Activated T-cell treated with anti-CD3 and anti-CD28 coated beads, Interleukin-2, amount 50 U/mL, for 1 hour (primary cell): ENCODE measurements around the gene COA6.
"Not testable (repeated sequence)": the region's sequence is repeated elsewhere in the genome, so short reads cannot be mapped to it uniquely, and the experiment has no call there.

ENCODE experiments used
- DNase-seq: peaks from one replicate; pipeline ENCODE4 v3.0.0-alpha.2; 2020

Gene COA6

GRCh38 chr1:234371414-234371813 lies 1.8 kb upstream of the COA6 start:
- no peak for DNase-seq

DNA sequence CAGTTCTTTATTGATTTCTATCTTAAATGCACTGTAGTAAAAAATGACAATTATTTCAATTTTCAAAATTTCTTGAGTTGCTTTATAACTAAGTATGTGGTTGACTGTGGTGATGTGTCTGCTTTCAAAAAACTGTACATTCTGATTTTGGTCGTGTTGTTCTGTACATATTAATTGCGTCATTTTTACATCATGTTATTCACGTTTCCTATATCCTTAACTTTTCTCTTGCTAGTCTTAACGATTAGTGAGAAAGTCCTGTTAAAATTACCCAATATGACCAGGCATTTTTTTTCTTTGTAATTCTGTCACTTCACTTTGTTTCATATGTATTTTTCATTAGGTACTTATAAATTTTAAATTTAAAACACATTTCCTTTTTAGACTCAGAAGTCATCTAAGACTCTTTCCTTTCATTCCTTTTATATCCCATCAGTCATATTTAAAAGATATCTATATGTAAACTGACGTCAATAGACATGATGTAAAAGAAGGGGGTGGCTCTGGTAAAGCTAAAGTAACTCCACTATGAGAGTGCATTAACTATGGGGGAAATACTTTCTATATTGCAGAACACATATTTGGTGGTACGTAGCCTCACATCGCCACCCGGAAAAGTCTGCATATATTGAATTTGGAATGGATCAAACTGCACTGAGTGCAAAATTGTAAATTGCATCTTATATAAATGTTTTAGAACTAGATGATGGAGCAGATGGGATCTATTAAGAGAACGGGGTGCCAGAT lies 1.1 kb upstream of the COA6 start:
- no peak for DNase-seq

DNA sequence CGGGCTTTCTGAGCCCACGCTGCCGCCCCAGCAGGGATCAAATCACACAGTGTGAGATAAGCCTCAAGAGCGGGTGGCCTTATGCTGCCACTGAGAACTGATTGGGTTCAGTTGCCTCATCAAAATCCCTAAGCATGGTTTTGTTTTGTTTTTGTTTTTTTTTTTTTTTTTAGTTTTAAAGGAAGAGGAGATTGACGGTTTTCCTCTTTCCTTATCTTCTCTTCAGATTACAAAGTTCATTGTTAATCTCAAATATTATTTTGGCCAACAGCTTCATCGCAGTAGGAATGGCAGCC lies 651 bp downstream of the COA6 start:
- DNase-seq = no peak

GRCh38 chr1:234375672-234376071 lies 2.4 kb downstream of the COA6 start:
- no peak for DNase-seq

GRCh38 chr1:234379591-234380109 lies 6.4 kb downstream of the COA6 start:
- not testable (repeated sequence) for DNase-seq

- no peak for DNase-seq
These were observed 8.7 kb downstream of the COA6 start for GRCh38 chr1:234381699-234382555.

DNA sequence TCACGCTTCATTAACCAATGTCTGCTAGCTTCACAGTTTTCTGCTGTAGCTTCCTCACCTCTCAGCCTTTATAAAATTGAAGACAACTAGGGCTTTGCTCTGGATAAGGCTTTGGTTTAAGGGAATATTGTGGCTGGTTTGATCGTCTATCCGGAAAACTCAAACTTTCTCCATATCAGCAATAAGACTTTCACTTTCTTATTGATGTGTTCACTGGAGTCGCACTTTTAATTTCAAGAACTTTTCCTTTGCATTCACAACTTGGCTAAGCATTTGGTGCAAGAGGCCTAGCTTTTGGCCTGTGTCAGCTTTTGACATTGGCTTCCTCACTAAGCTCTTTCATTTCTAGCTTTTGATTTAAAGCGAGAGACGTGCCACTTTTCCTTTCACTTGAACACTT lies 12.9 kb downstream of the COA6 start:
- DNase-seq = no peak

DNA sequence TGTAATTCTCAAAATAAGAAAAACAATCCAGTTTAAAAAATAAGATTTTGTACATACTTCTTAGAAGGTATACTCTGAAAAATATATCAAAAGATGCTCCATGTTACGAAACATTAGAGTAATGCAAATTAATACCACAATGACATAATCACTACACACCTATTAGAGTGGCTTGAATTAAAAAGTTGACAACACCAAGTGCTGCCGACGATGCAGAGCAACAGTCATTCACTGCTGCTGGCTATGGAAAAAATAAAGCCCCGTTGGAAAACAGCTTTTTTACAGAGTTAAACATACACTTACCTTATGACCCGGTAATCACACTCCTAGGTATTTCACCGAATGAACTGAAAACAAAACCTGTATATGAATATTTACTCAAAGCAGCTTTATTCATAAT lies 14.8 kb downstream of the COA6 start:
- no peak for DNase-seq

GRCh38 chr1:234393190-234393589 lies 19.9 kb downstream of the COA6 start:
- no peak for DNase-seq

GRCh38 chr1:234395297-234395696 lies 22.0 kb downstream of the COA6 start:
- DNase-seq = no peak

DNA sequence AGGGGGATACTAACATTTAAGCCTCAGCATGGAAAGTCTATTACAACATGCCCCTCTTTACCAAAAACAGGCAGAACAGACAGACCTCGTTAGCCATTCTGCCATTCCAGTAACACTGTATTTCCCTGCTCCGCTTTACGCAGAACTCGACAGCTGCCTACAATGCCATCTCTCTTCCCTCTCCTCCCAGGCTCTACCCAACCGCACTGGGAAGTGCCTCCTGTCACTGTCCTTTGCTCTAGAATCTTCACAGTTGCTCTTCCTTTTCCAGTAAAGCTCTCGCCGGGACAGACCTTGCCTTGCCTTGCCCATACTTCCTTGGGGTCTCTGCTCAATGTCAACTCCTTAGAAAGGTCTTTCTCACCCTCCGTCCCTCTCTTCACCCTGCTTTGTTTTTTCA lies 22.8 kb downstream of the COA6 start:
- no peak for DNase-seq

DNA sequence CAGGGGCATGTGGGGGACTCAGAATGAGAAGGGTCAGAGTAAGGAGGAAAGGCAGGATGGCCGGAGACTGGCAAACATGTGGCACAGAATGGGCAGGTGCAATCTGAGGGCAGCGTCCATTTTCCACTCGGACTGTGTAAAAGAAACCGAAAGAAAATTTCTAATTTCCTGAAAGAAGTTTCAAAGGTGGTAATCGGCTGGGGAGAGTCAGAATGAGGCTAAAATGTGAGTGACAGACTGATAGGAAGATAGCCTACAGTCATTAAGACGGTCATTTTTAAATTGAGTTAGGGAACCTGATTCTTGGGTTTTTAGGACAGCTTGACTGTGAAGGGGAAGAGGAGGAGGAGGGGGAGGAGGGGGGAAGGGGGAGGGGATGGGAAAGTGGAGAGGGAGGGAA lies 23.6 kb downstream of the COA6 start:
- DNase-seq = no peak

- DNase-seq = no peak
These were observed 24.5 kb downstream of the COA6 start for GRCh38 chr1:234397732-234398131.

DNA sequence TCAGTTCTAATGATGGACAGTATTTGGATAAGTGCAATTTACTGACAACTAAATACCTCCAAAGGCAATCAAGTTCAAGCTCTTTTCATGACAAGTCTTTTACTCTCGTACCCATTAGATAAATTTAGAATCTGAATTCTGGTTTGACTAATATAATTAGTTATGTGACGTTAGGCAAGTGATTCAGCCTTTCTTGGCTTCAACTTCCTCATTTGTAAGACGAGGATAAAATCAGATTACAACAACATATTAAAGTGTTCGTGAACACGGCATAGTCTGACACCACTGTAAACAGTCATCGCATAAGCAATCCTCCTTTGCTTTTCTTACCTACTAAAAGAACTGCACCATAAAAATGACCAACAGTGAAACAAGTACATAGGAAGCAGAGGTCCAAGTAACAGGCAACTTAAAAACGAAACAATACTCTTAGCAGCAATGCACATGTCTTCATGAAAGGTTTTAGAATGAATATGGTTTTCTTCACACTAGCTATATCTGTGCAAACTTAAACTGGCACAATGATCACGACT lies 25.7 kb downstream of the COA6 start:
- DNase-seq = no peak

DNA sequence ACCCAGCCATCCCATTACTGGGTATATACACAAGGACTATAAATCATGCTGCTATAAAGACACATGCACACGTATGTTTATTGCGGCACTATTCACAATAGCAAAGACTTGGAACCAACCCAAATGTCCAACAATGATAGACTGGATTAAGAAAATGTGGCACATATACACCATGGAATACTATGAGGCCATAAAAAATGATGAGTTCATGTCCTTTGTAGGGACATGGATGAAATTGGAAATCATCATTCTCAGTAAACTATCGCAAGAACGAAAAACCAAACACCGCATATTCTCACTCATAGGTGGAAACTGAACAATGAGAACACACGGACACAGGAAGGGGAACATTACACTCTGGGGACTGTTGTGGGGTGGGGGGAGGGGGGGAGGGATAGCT lies 26.3 kb downstream of the COA6 start:
- DNase-seq = not testable (repeated sequence)

GRCh38 chr1:234400773-234401172 lies 27.5 kb downstream of the COA6 start:
- no peak for DNase-seq

- no peak for DNase-seq
These were observed 28.4 kb downstream of the COA6 start for GRCh38 chr1:234401658-234402057.

DNA sequence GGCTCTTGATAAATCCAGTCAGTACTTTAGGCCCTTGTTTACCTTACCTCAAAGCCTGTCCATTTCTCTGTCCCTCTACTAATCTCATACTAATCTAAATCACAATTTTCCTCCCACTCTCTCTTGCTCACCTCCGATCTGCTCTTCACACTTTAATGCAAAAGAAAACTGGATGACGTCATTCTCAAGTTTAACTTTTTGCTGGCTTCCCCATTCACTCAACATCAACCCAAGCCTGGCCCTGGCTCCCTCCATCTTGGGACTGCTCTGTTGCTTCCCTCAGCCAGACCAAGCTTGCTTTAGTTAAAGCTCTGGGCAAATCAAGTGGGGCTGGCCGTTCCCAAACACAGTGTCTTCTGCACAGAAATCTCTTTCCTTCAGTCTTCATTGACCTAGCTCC lies 29.7 kb downstream of the COA6 start:
- no peak for DNase-seq

GRCh38 chr1:234405676-234406075 lies 32.4 kb downstream of the COA6 start:
- DNase-seq = peak; percentile 23

DNA sequence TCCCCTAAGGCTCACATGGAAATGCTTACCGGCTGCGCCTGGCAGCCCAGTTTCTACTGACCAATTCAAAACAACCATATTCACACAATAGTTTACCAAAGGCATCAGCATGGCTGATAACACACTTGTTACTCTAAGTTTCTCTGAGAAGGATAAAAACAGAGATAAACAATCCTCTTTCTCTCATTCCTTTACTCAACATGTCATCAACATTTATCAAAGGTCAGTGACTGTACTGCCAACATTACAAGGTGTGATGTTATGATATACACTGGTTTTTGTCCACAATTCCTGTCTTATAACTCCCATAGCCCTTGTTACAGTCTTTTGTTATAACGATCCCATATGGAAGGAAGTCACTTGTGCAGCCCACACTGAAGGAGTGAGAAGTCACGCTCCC lies 33.6 kb downstream of the COA6 start:
- DNase-seq = no peak

DNA sequence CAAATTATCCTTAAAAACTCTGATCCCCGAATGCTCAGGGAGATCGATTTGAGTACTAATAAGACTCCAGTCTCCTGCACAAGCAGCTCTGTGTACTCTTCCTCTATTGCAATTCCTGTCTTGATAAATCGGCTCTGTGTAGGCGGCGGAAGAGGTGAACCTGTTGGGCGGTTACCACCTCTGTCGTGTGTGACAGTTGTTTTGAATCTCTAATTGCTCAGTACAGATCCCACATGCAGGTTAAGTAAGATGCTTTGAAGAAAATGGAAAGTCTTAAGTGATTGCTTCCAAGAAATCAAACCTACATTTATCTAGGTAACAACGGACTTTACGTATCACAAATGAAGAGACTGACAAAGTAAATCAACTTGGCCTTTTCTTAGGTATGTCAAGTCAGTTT lies 35.5 kb downstream of the COA6 start:
- peak; percentile 45 for DNase-seq

GRCh38 chr1:234409328-234409727 lies 36.1 kb downstream of the COA6 start:
- no peak for DNase-seq

DNA sequence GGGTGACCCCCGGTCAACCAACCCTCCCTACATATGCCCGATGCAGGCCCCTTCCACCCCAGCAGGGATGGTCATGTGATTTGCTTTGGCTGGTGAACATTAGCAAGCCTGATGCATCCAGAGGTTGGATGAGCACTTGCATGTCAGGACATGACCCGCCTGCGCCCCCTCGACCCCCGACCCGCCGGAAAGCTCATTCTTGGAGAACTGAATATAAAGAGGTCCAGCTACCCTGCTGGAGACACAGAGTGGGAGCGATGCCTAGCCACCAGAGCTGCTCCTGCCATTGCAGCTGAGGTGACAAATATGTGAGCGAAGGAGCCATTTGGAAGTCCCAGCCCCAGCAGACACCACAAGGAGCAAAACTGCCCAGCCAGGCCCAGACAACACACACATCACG lies 39.6 kb downstream of the COA6 start:
- no peak for DNase-seq

DNA sequence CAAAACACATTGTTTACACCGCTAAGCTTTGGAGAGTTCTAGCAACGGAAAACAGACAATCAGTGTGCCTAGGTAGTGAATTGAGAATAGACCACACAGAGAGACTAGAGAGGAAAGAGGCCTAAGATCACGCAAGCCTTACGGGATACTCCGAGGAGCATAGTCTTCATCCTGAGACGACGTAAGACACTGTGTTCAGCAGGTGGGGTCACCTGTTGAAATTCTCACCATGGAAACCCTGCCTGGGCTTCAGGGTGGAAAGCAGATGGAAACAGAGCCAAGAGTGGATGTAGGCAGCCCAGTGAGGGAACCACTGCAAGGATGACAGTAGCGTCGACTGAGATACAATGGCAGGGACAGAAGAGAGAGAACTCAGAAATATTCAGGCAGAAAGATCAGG lies 40.2 kb downstream of the COA6 start:
- DNase-seq = no peak
